HepG2 (cell line): ENCODE data around the gene UNC13D. TPM values are rescaled to one million over a fixed set of nuclear protein-coding genes. Genes with fewer than 3 reads are reported as not detected.
A peak's percentile ranks its signal among the peaks of the same experiment; 100 is the strongest.

Experiments used
- ATAD3A ChIP-seq: sonication (generic); formaldehyde crosslinking; IDR thresholded peaks from 2 replicates; pipeline ENCODE4 v1.4.0; 2020; ENCODE audit warnings: missing genetic modification reagents
- EZH2 ChIP-seq: conservative IDR thresholded peaks from 2 replicates; pipeline ENCODE4 v1.6.1; 2012; ENCODE audit warnings: mild to moderate bottlenecking, low read depth, low read length, moderate library complexity
- FOSL2 ChIP-seq: sonication (generic); formaldehyde crosslinking; IDR thresholded peaks from 2 replicates; pipeline ENCODE4 v1.4.0; 2020; ENCODE audit warnings: missing genetic modification reagents
- GATA4 ChIP-seq: sonication (generic); IDR thresholded peaks from 2 replicates; pipeline ENCODE4 v1.6.1; 2016; ENCODE audit warnings: antibody characterized with exemption, low read depth, borderline replicate concordance
- KLF13 ChIP-seq: sonication (generic); formaldehyde crosslinking; IDR thresholded peaks from 2 replicates; pipeline ENCODE4 v1.4.0; 2020; ENCODE audit warnings: mild to moderate bottlenecking, missing genetic modification reagents
- MAFG ChIP-seq: sonication (generic); formaldehyde crosslinking; IDR thresholded peaks from 2 replicates; pipeline ENCODE4 v1.5.1; 2020; ENCODE audit warnings: mild to moderate bottlenecking, missing genetic modification reagents
- MTERF4 ChIP-seq: sonication (generic); formaldehyde crosslinking; IDR thresholded peaks from 2 replicates; pipeline ENCODE4 v1.8.0; 2023; ENCODE audit warnings: mild to moderate bottlenecking, missing genetic modification reagents
- PREB ChIP-seq: sonication (generic); formaldehyde crosslinking; IDR thresholded peaks from 2 replicates; pipeline ENCODE4 v1.4.0; 2020; ENCODE audit warnings: missing genetic modification reagents
- SALL1 ChIP-seq: sonication (generic); formaldehyde crosslinking; IDR thresholded peaks from 2 replicates; pipeline ENCODE4 v1.8.0; 2022; ENCODE audit warnings: mild to moderate bottlenecking, missing genetic modification reagents
- SNAI1 ChIP-seq: sonication (generic); formaldehyde crosslinking; IDR thresholded peaks from 2 replicates; pipeline ENCODE4 v1.5.0; 2020; ENCODE audit warnings: mild to moderate bottlenecking, missing genetic modification reagents, borderline replicate concordance
- TAF15 ChIP-seq: fragments of 200-400 bp; formaldehyde crosslinking; IDR thresholded peaks from one replicate; pipeline ENCODE4 v1.6.1; 2018; ENCODE audit warnings: mild to moderate bottlenecking, low read depth, low read length; ENCODE audit not compliant: poor library complexity, severe bottlenecking
- TBX2 ChIP-seq: sonication (generic); formaldehyde crosslinking; IDR thresholded peaks from 2 replicates; pipeline ENCODE4 v1.5.0; 2020; ENCODE audit warnings: missing genetic modification reagents, mild to moderate bottlenecking, borderline replicate concordance
- TEAD3 ChIP-seq: optimal IDR thresholded peaks from 2 replicates; pipeline ENCODE3; 2016; ENCODE audit warnings: borderline replicate concordance
- TFDP1 ChIP-seq: IDR thresholded peaks from 2 replicates; pipeline ENCODE4 v1.6.1; 2016; ENCODE audit warnings: missing compliant biosample characterization, missing genetic modification reagents, borderline replicate concordance
- ZBTB49 ChIP-seq: sonication (generic); formaldehyde crosslinking; IDR thresholded peaks from 2 replicates; pipeline ENCODE4 v1.4.0; 2020; ENCODE audit warnings: missing genetic modification reagents, borderline replicate concordance
- ZNF205 ChIP-seq: IDR thresholded peaks from 2 replicates; pipeline ENCODE4 v1.6.1; 2018; ENCODE audit warnings: missing biosample characterization, missing genetic modification reagents
- ZNF230 ChIP-seq: sonication (generic); formaldehyde crosslinking; IDR thresholded peaks from 2 replicates; pipeline ENCODE4 v1.4.0; 2020; ENCODE audit warnings: mild to moderate bottlenecking, missing genetic modification reagents
- ZNF574 ChIP-seq: sonication (generic); formaldehyde crosslinking; IDR thresholded peaks from 2 replicates; pipeline ENCODE4 v1.4.0; 2020; ENCODE audit warnings: missing genetic modification reagents
- ZNF589 ChIP-seq: sonication (generic); formaldehyde crosslinking; conservative IDR thresholded peaks from 2 replicates; pipeline ENCODE4 v1.8.0; 2022; ENCODE audit warnings: mild to moderate bottlenecking, moderate library complexity, missing genetic modification reagents
- ZNF839 ChIP-seq: sonication (generic); formaldehyde crosslinking; IDR thresholded peaks from 2 replicates; pipeline ENCODE4 v1.4.0; 2020; ENCODE audit warnings: missing genetic modification reagents, mild to moderate bottlenecking, borderline replicate concordance
- polyA plus RNA-seq, 8 experiments: library from polyadenylated mRNA; depleted of rRNA in 3 of 8; stranded (reverse) in 7 of 8; unstranded in 1 of 8; fragments of >200 nt; fragmentation: Illumina TruSeq in 4 of 8; extraction: Trizol in 4 of 8; gene quantifications; 2 replicates each; pipeline versions ENCODE4 v1.2.1 to v1.2.3, GENCODE V29; 2011 to 2016; ENCODE audit warnings: low read depth in 4 of 8, missing spikeins in 1 of 8, mixed read lengths in 1 of 8; ENCODE audit not compliant: insufficient read depth in 1 of 8
- total RNA-seq, 5 experiments: library from RNA; depleted of rRNA; stranded (reverse); fragments of >200 nt; fragmentation: Illumina TruSeq; extraction: Trizol; gene quantifications; 2 replicates each; pipeline ENCODE4 v1.2.3, GENCODE V29; 2016; ENCODE audit warnings: low read depth in 1 of 5

Gene UNC13D
- total and polyA plus RNA-seq, 2 of the 13 experiments (the other 11 are each of a cell fraction or from before 2014, with no cell fraction given), result 29.7 to 42.7 TPM

- TF ChIP-seq KLF13 (CRISPR knock-in tag), result no peak; the same call in 1 of the 2 replicates
- TF ChIP-seq FOSL2 (CRISPR knock-in tag), result peak; percentile 80
- TF ChIP-seq ZNF230, result 0 out of 2 replicates have a peak, but pooled peaks have one; percentile 19
- peak; percentile 30 for TF ChIP-seq TAF15
- TF ChIP-seq MAFG (CRISPR knock-in tag), result no peak
- TF ChIP-seq TEAD3 (CRISPR knock-in tag), result peak; percentile 46
- peak; percentile 56; the same call in 1 of the 2 replicates for TF ChIP-seq TFDP1 (CRISPR knock-in tag)
- TF ChIP-seq ZBTB49 (CRISPR knock-in tag), result 0 out of 2 replicates have a peak, but pooled peaks have one; percentile 3
- TF ChIP-seq ZNF589 (CRISPR knock-in tag), result peak; percentile 58; the same call in 1 of the 2 replicates
- TF ChIP-seq ZNF839, result peak; percentile 74; the same call in 1 of the 2 replicates
- no peak for TF ChIP-seq ATAD3A (CRISPR knock-in tag)
- TF ChIP-seq PREB (CRISPR knock-in tag), result no peak
- no peak for TF ChIP-seq MTERF4 (CRISPR knock-in tag)
- TF ChIP-seq TBX2 (CRISPR knock-in tag), result peak; percentile 52
- TF ChIP-seq ZNF205, result no peak
- TF ChIP-seq SALL1 (CRISPR knock-in tag), result no peak; the same call in 1 of the 2 replicates
- TF ChIP-seq GATA4, result peak; percentile 9; the same call in 1 of the 2 replicates
- no peak; the same call in 1 of the 2 replicates for TF ChIP-seq ZNF574 (CRISPR knock-in tag)
- TF ChIP-seq EZH2, result no peak
- 0 out of 2 replicates have a peak, but pooled peaks have one; percentile 77 for TF ChIP-seq SNAI1 (CRISPR knock-in tag)
These were observed 32.9 kb upstream of the UNC13D start (continued) for GRCh38 chr17:75876938-75877751.
